Measurements from ENCODE around the gene MANSC1. TPM values are rescaled to one million over a fixed set of nuclear protein-coding genes. Genes with fewer than 3 reads are reported as not detected.

Gene MANSC1
- total RNA-seq, 1 donor from 2014 or later: 0.79 TPM

GRCh38 chr12:12393171-12393570, 43.1 kb upstream of the MANSC1 start:
- no peak overlapping the region for H3K4me3 ChIP-seq (ENCODE audit: low read depth, low read length)
- DNase-seq (ENCODE audit: low read depth) (no peak), FAIRE-seq (no peak)
- H3K36me3 ChIP-seq (ENCODE audit: control insufficient read depth, insufficient read depth, low read length): no peaks in the 10 kb centered on the region
- no peak for TF ChIP-seq CTCF (IDR thresholded peaks at IDR 0.05; ENCODE audit: insufficient read depth, low read length, severe bottlenecking)
- no peaks in the 10 kb centered on the region for H3K27me3 ChIP-seq (ENCODE audit: control insufficient read depth, insufficient read depth, low read length)

GRCh38 chr12:12392413-12392812, 42.4 kb upstream of the MANSC1 start:
- no peak for FAIRE-seq
- no peak overlapping the region for H3K4me3 ChIP-seq (ENCODE audit: low read depth, low read length)
- H3K36me3 ChIP-seq (ENCODE audit: control insufficient read depth, insufficient read depth, low read length): no peaks in the 10 kb centered on the region
- DNase-seq (ENCODE audit: low read depth): no peak
- no peak for TF ChIP-seq CTCF (IDR thresholded peaks at IDR 0.05; ENCODE audit: insufficient read depth, low read length, severe bottlenecking)
- H3K27me3 ChIP-seq (ENCODE audit: control insufficient read depth, insufficient read depth, low read length): no peaks in the 10 kb centered on the region

- Histone ChIP-seq H3K27me3 (ENCODE audit: control insufficient read depth, insufficient read depth, low read length) (no peaks in the 10 kb centered on the region), H3K4me3 (ENCODE audit: low read depth, low read length) (no peak overlapping the region), H3K36me3 (ENCODE audit: control insufficient read depth, insufficient read depth, low read length) (no peaks in the 10 kb centered on the region)
- peak; percentile 71 for DNase-seq (ENCODE audit: low read depth)
- peak; percentile 60 for FAIRE-seq
- no peak for TF ChIP-seq CTCF (IDR thresholded peaks at IDR 0.05; ENCODE audit: insufficient read depth, low read length, severe bottlenecking)
These were observed 37.5 kb upstream of the MANSC1 start for GRCh38 chr12:12387501-12387900.

- DNase-seq (ENCODE audit: low read depth): no peak
- H3K36me3 ChIP-seq (ENCODE audit: control insufficient read depth, insufficient read depth, low read length): peaks cover 1% of the 10 kb centered on the region
- no peak overlapping the region for H3K4me3 ChIP-seq (ENCODE audit: low read depth, low read length)
- FAIRE-seq: no peak
- H3K27me3 ChIP-seq (ENCODE audit: control insufficient read depth, insufficient read depth, low read length): no peaks in the 10 kb centered on the region
- no peak for TF ChIP-seq CTCF (IDR thresholded peaks at IDR 0.05; ENCODE audit: insufficient read depth, low read length, severe bottlenecking)
These were observed 34.7 kb upstream of the MANSC1 start for GRCh38 chr12:12384571-12385340.

- FAIRE-seq: no peak
- DNase-seq (ENCODE audit: low read depth): no peak
- Histone ChIP-seq H3K36me3 (ENCODE audit: control insufficient read depth, insufficient read depth, low read length) (peaks cover 1% of the 10 kb centered on the region), H3K4me3 (ENCODE audit: low read depth, low read length) (no peak overlapping the region), H3K27me3 (ENCODE audit: control insufficient read depth, insufficient read depth, low read length) (no peaks in the 10 kb centered on the region)
- no peak for TF ChIP-seq CTCF (IDR thresholded peaks at IDR 0.05; ENCODE audit: insufficient read depth, low read length, severe bottlenecking)
These were observed 31.9 kb upstream of the MANSC1 start for GRCh38 chr12:12381982-12382381.

All from bronchial epithelial cell (primary cell).